IgD-negative memory B cell (primary cell): ENCODE data around the gene ZDHHC22. TPM values are rescaled to one million over a fixed set of nuclear protein-coding genes. Genes with fewer than 3 reads are reported as not detected.

Experiments
- H3K27ac Mint-ChIP-seq, 3 donors: one replicate each; pipeline ENCODE4 v1.8.0; 2020 to 2022; ENCODE audit warnings: mild to moderate bottlenecking in 3 of 3, mixed read lengths in 3 of 3, moderate library complexity in 1 of 3
- H3K27me3 Mint-ChIP-seq: one replicate; pipeline ENCODE4 v1.8.0; 2021; ENCODE audit warnings: mixed read lengths
- H3K36me3 Mint-ChIP-seq: one replicate; pipeline ENCODE4 v1.8.0; 2020; ENCODE audit warnings: mild to moderate bottlenecking, mixed read lengths
- H3K4me1 Mint-ChIP-seq, 3 donors: one replicate each; pipeline ENCODE4 v1.8.0; 2020 to 2022; ENCODE audit warnings: mixed read lengths in 3 of 3, mild to moderate bottlenecking in 1 of 3
- H3K4me3 Mint-ChIP-seq, 4 donors: one replicate each; pipeline ENCODE4 v1.8.0; 2020 to 2022; ENCODE audit warnings: mild to moderate bottlenecking in 4 of 4, mixed read lengths in 4 of 4, moderate library complexity in 3 of 4
- H3K9me3 Mint-ChIP-seq, 3 donors: one replicate each; pipeline ENCODE4 v1.8.0; 2020 to 2021; ENCODE audit warnings: mixed read lengths in 3 of 3, mild to moderate bottlenecking in 1 of 3
- polyA plus RNA-seq: library from polyadenylated mRNA; unstranded; fragments of 300-500 nt; fragmentation: Illumina TruSeq; gene quantifications from one replicate; pipeline ENCODE4 v1.2.3, GENCODE V29; 2021

Gene ZDHHC22
- polyA plus RNA-seq, 1 donor from 2014 or later = not detected

GRCh38 chr14:77108753-77109152, 32.8 kb downstream of the ZDHHC22 start:
- Mint-ChIP-seq H3K4me3 (no peak overlapping the region), H3K27me3 (no peaks in the 10 kb centered on the region), H3K4me1 (peaks cover 5 to 20% (median 16%) of the 10 kb centered on the region in 3 donors), H3K9me3 (no peaks in the 10 kb centered on the region), H3K36me3 (peaks cover 5% of the 10 kb centered on the region), H3K27ac (no peak overlapping the region)

- H3K4me1 Mint-ChIP-seq = peaks cover 8 to 23% (median 21%) of the 10 kb centered on the region in 3 donors
- no peak overlapping the region for H3K27ac Mint-ChIP-seq
- no peak overlapping the region for H3K4me3 Mint-ChIP-seq
- H3K27me3 Mint-ChIP-seq = no peaks in the 10 kb centered on the region
- no peaks in the 10 kb centered on the region for H3K9me3 Mint-ChIP-seq
- peaks cover 8% of the 10 kb centered on the region for H3K36me3 Mint-ChIP-seq
Observed at GRCh38 chr14:77107228-77107627, 34.4 kb downstream of the ZDHHC22 start.

GRCh38 chr14:77106666-77107065, 34.9 kb downstream of the ZDHHC22 start:
- no peaks in the 10 kb centered on the region for H3K9me3 Mint-ChIP-seq
- H3K4me3 Mint-ChIP-seq = no peak overlapping the region
- no peak overlapping the region for H3K27ac Mint-ChIP-seq
- peaks cover 8% of the 10 kb centered on the region for H3K36me3 Mint-ChIP-seq
- no peaks in the 10 kb centered on the region for H3K27me3 Mint-ChIP-seq
- H3K4me1 Mint-ChIP-seq = peaks cover 14 to 24% (median 21%) of the 10 kb centered on the region in 3 donors

- Mint-ChIP-seq H3K27me3 (no peaks in the 10 kb centered on the region), H3K4me1 (peaks cover 25 to 36% (median 26%) of the 10 kb centered on the region in 3 donors), H3K9me3 (no peaks in the 10 kb centered on the region), H3K36me3 (peaks cover 8% of the 10 kb centered on the region), H3K4me3 (no peak overlapping the region), H3K27ac (no peak overlapping the region)
Observed at GRCh38 chr14:77105145-77105939, 36.2 kb downstream of the ZDHHC22 start.

- peaks cover 31 to 41% (median 31%) of the 10 kb centered on the region in 3 donors for H3K4me1 Mint-ChIP-seq
- peaks cover 6% of the 10 kb centered on the region for H3K36me3 Mint-ChIP-seq
- H3K9me3 Mint-ChIP-seq = no peaks in the 10 kb centered on the region
- H3K4me3 Mint-ChIP-seq = peak overlapping the region in 1 of 4 donors; percentile 21
- H3K27me3 Mint-ChIP-seq = no peaks in the 10 kb centered on the region
- peak overlapping the region in 1 of 3 donors; percentile 0 for H3K27ac Mint-ChIP-seq
Observed at GRCh38 chr14:77104393-77104792, 37.2 kb downstream of the ZDHHC22 start.

- H3K27ac Mint-ChIP-seq = no peak overlapping the region
- peaks cover 31 to 45% (median 33%) of the 10 kb centered on the region in 3 donors for H3K4me1 Mint-ChIP-seq
Observed at GRCh38 chr14:77103951-77104350, 37.6 kb downstream of the ZDHHC22 start.

GRCh38 chr14:77103475-77103874, 38.1 kb downstream of the ZDHHC22 start:
- peaks cover 6% of the 10 kb centered on the region for H3K36me3 Mint-ChIP-seq
- H3K27me3 Mint-ChIP-seq = no peaks in the 10 kb centered on the region
- peak overlapping the region in 1 of 3 donors; percentile 13 for H3K27ac Mint-ChIP-seq
- peaks cover 30 to 44% (median 32%) of the 10 kb centered on the region in 3 donors for H3K4me1 Mint-ChIP-seq
- H3K9me3 Mint-ChIP-seq = no peaks in the 10 kb centered on the region
- peak overlapping the region in 1 of 4 donors; percentile 70 for H3K4me3 Mint-ChIP-seq

More at GRCh38 chr14:77103951-77104350, 37.6 kb downstream of the ZDHHC22 start:
- peaks cover 6% of the 10 kb centered on the region for H3K36me3 Mint-ChIP-seq
- peak overlapping the region in 1 of 4 donors; percentile 21 for H3K4me3 Mint-ChIP-seq
- H3K27me3 Mint-ChIP-seq = no peaks in the 10 kb centered on the region
- H3K9me3 Mint-ChIP-seq = no peaks in the 10 kb centered on the region

GRCh38 chr14:77102154-77102553, 39.4 kb downstream of the ZDHHC22 start:
- Mint-ChIP-seq H3K4me1 (peaks cover 36 to 43% (median 41%) of the 10 kb centered on the region in 3 donors), H3K27me3 (no peaks in the 10 kb centered on the region), H3K9me3 (no peaks in the 10 kb centered on the region), H3K36me3 (peaks cover 9% of the 10 kb centered on the region), H3K27ac (peak overlapping the region in 1 of 3 donors; percentile 47), H3K4me3 (peak overlapping the region in 2 of 4 donors; percentile 17 to 31)

GRCh38 chr14:77100961-77101360, 40.6 kb downstream of the ZDHHC22 start:
- no peaks in the 10 kb centered on the region for H3K27me3 Mint-ChIP-seq
- peaks cover 8% of the 10 kb centered on the region for H3K36me3 Mint-ChIP-seq
- H3K9me3 Mint-ChIP-seq = no peaks in the 10 kb centered on the region
- peak overlapping the region; percentile 44 to 93 (median 84) for H3K4me3 Mint-ChIP-seq
- H3K4me1 Mint-ChIP-seq = peaks cover 37 to 48% (median 43%) of the 10 kb centered on the region in 3 donors
- H3K27ac Mint-ChIP-seq = peak overlapping the region; percentile 54 to 86 (median 76)

GRCh38 chr14:77099425-77100167, 42.0 kb downstream of the ZDHHC22 start:
- Mint-ChIP-seq H3K27ac (peak overlapping the region; percentile 76 to 100 (median 83)), H3K36me3 (peaks cover 8% of the 10 kb centered on the region), H3K4me1 (peaks cover 38 to 53% (median 44%) of the 10 kb centered on the region in 3 donors), H3K9me3 (no peaks in the 10 kb centered on the region), H3K27me3 (no peaks in the 10 kb centered on the region), H3K4me3 (peak overlapping the region; percentile 83 to 99 (median 92))

GRCh38 chr14:77098529-77099353, 42.9 kb downstream of the ZDHHC22 start:
- no peaks in the 10 kb centered on the region for H3K27me3 Mint-ChIP-seq
- peak overlapping the region; percentile 91 to 99 (median 96) for H3K4me3 Mint-ChIP-seq
- H3K9me3 Mint-ChIP-seq = no peaks in the 10 kb centered on the region
- peaks cover 6% of the 10 kb centered on the region for H3K36me3 Mint-ChIP-seq
- peaks cover 36 to 49% (median 43%) of the 10 kb centered on the region in 3 donors for H3K4me1 Mint-ChIP-seq
- H3K27ac Mint-ChIP-seq = peak overlapping the region; percentile 83 to 100 (median 99)

- H3K4me1 Mint-ChIP-seq = peaks cover 36 to 47% (median 44%) of the 10 kb centered on the region in 3 donors
- H3K36me3 Mint-ChIP-seq = peaks cover 3% of the 10 kb centered on the region
- no peaks in the 10 kb centered on the region for H3K9me3 Mint-ChIP-seq
- H3K4me3 Mint-ChIP-seq = peak within 1 kb of the TSS; percentile 91 to 99 (median 96)
- H3K27me3 Mint-ChIP-seq = no peaks in the 10 kb centered on the region
- H3K27ac Mint-ChIP-seq = peak within 1 kb of the TSS; percentile 83 to 100 (median 99)
Observed at GRCh38 chr14:77097700-77098528, 43.7 kb downstream of the ZDHHC22 start, which contains the start of gene CIPC. Gene CIPC, plus strand, starts transcription at chr14:77098258. Its CDS starts 7,451 bp downstream, at chr14:77105709.

- peaks cover 32 to 42% (median 41%) of the 10 kb centered on the region in 3 donors for H3K4me1 Mint-ChIP-seq
- peak overlapping the region; percentile 83 to 100 (median 99) for H3K27ac Mint-ChIP-seq
- H3K9me3 Mint-ChIP-seq = no peaks in the 10 kb centered on the region
- no peaks in the 10 kb centered on the region for H3K27me3 Mint-ChIP-seq
- H3K4me3 Mint-ChIP-seq = peak overlapping the region; percentile 91 to 99 (median 96)
- peaks cover 3% of the 10 kb centered on the region for H3K36me3 Mint-ChIP-seq
Observed at GRCh38 chr14:77097006-77097699, 44.4 kb downstream of the ZDHHC22 start.
